ENCODE data around the gene IQCE.

GRCh38 chr7:2553831-2554581 is 4.8 kb upstream of the IQCE start:
- TF ChIP-seq BHLHE40 (IDR thresholded peaks at IDR 0.05; ENCODE audit: borderline replicate concordance) = no peak
- TF ChIP-seq SUZ12 (IDR thresholded peaks at IDR 0.05) = no peak
- TF ChIP-seq PKNOX1 (IDR thresholded peaks at IDR 0.05) = no peak
- TF ChIP-seq FOXK2 (IDR thresholded peaks at IDR 0.05) = no peak
- TF ChIP-seq TARDBP (IDR thresholded peaks at IDR 0.05) = no peak
- TF ChIP-seq HDGF (IDR thresholded peaks at IDR 0.05; ENCODE audit: borderline replicate concordance) = no peak
- no peak for TF ChIP-seq LEF1 (IDR thresholded peaks at IDR 0.05; ENCODE audit: borderline replicate concordance)
- no peak for TF ChIP-seq SP1 (IDR thresholded peaks at IDR 0.05)
- no peak for TF ChIP-seq CTBP1 (IDR thresholded peaks at IDR 0.05; ENCODE audit: borderline replicate concordance)
- TF ChIP-seq FOXM1 (IDR thresholded peaks at IDR 0.05; ENCODE audit: borderline replicate concordance) = no peak
- TF ChIP-seq ARNT (IDR thresholded peaks at IDR 0.05) = no peak
- no peak for TF ChIP-seq ELF4 (IDR thresholded peaks at IDR 0.05)
- no peak for TF ChIP-seq ZNF384 (IDR thresholded peaks at IDR 0.05)
